ENCODE results near the gene C13orf46. TPM values are rescaled to one million over a fixed set of nuclear protein-coding genes. Genes with fewer than 3 reads are reported as not detected.

The C13orf46 gene
- total and polyA plus RNA-seq, 2 donors (not counting 1 experiment from before 2014, with no cell fraction given) = 1.4 to 4.8 TPM

DNA sequence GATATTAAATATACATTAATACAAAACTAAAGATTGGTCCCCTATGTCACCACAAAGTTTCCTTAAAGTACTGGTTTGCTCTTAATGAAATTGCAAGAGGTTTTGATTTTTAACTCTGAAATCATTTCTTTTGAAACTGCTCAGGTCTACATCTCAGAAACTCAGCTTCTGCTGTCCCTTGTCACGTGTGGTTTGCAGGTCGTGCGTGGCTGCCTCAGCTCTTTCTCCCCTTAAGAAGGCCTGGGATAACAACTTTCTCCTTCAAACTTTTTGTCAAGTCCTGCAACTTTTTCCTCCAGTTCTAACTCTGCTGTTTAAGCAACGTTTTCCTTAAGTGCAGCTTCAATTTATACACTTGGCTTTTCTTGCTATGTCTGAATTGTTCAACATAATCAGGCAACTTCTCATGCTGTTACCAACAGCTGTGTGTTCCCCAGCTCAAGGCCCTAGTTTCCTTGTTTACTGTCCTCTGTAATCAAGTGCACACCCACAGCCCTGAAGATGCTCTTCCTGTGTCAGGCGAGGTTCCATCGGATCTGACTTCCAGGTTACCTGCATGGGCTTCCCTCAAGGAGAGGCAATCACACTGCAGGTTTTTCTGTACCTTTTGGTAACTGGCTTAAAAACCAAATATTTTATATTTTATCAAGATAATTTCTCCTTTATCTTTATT is 13.5 kb downstream of the C13orf46 start:
- DNase-seq (no peak), ATAC-seq (ENCODE audit: low read depth) (no peak)
- no peak overlapping the region for H2AFZ ChIP-seq (ENCODE audit: insufficient read depth, low read depth, low read length, poor library complexity, severe bottlenecking)
- Mint-ChIP-seq H3K4me3 (no peak overlapping the region), H3K27ac (no peak overlapping the region), H3K4me1 (no peaks in the 10 kb centered on the region), H3K27me3 (no peaks in the 10 kb centered on the region), H3K9me3 (ENCODE audit: insufficient read depth) (peaks cover 3% of the 10 kb centered on the region)
- ChIA-PET POLR2A (no interaction called here), CTCF (interaction anchor here (0.7 to 0.9 kb wide), 3 partner anchors 12 to 358 kb away, joined by 3 read pairs; no protein-coding TSS in a partner anchor)
- no peaks in the 10 kb centered on the region for H3K27me3 ChIP-seq (replicated peaks in 1 of 4; ENCODE audit: control extremely low read depth in 1 of 4, control insufficient read depth in 3 of 4, insufficient read depth in 4 of 4, low read length in 3 of 4)
- intact Hi-C loops (cut with micrococcal nuclease) = no loop called here
- TF ChIP-seq, protein P1, sequence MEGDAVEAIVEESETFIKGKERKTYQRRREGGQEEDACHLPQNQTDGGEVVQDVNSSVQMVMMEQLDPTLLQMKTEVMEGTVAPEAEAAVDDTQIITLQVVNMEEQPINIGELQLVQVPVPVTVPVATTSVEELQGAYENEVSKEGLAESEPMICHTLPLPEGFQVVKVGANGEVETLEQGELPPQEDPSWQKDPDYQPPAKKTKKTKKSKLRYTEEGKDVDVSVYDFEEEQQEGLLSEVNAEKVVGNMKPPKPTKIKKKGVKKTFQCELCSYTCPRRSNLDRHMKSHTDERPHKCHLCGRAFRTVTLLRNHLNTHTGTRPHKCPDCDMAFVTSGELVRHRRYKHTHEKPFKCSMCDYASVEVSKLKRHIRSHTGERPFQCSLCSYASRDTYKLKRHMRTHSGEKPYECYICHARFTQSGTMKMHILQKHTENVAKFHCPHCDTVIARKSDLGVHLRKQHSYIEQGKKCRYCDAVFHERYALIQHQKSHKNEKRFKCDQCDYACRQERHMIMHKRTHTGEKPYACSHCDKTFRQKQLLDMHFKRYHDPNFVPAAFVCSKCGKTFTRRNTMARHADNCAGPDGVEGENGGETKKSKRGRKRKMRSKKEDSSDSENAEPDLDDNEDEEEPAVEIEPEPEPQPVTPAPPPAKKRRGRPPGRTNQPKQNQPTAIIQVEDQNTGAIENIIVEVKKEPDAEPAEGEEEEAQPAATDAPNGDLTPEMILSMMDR (IDR thresholded peaks at IDR 0.05) = no peak
- TF ChIP-seq EZH2 (IDR thresholded peaks at IDR 0.05; ENCODE audit: borderline replicate concordance, insufficient read depth, low read depth, low read length, poor library complexity, severe bottlenecking) = no peak
- H3K9me3 ChIP-seq (ENCODE audit: control extremely low read depth in 1 of 3, control insufficient read depth in 2 of 3, insufficient read depth in 1 of 3, low read length in 2 of 3) = peaks cover 5 to 40% (median 13%) of the 10 kb centered on the region in 3 donors
- WGBS (ENCODE audit: insufficient coverage) = 83% methylated on average over 6 of the region's 6 CpGs
- no peaks in the 10 kb centered on the region for H3K4me1 ChIP-seq (ENCODE audit: control insufficient read depth in 2 of 2, insufficient read depth in 2 of 2, low read length in 2 of 2)
- no peaks in the 10 kb centered on the region for H3K79me2 ChIP-seq (ENCODE audit: control insufficient read depth, insufficient read depth, low read length)
- H3K9ac ChIP-seq (ENCODE audit: low read length) = no peak overlapping the region
- H3K27ac ChIP-seq (ENCODE audit: low read length in 2 of 2) = no peak overlapping the region
- H3K4me2 ChIP-seq (replicated peaks; ENCODE audit: low read depth, low read length, poor library complexity, severe bottlenecking) = no peak overlapping the region
- no peak overlapping the region for H3K4me3 ChIP-seq (ENCODE audit: control extremely low read depth in 1 of 5, extremely low read depth in 1 of 5, insufficient read depth in 1 of 5, low read depth in 2 of 5, low read length in 4 of 5)
- no peaks in the 10 kb centered on the region for H3K36me3 ChIP-seq (replicated peaks in 1 of 2; ENCODE audit: control extremely low read depth in 1 of 2, control insufficient read depth in 1 of 2, extremely low read depth in 1 of 2, insufficient read depth in 2 of 2, low read length in 1 of 2)
- H4K20me1 ChIP-seq (ENCODE audit: control insufficient read depth, insufficient read depth, low read length, poor library complexity, severe bottlenecking) = no peaks in the 10 kb centered on the region

DNA sequence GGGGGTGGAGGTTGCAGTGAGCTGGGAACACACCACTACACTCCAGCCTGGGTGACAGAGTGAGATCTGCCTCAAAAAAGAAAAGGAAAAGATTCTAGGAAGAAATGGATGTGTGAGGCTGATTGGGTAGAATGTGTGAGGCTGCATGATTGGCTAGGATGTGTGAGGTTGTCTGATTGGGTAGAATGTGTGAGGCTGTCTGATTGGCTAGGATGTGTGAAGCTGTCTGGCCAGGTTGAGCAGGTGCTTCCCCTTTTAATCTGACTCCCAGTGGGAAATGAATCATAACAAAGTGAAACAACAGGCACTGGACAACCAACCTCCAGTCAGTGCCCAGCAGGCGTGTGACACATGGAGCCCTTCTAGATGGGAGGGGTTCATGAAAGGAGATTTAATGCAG is 14.7 kb downstream of the C13orf46 start:
- Histone ChIP-seq H2AFZ (ENCODE audit: insufficient read depth, low read depth, low read length, poor library complexity, severe bottlenecking) (no peak overlapping the region), H3K4me1 (ENCODE audit: control insufficient read depth in 2 of 2, insufficient read depth in 2 of 2, low read length in 2 of 2) (no peaks in the 10 kb centered on the region), H3K9me3 (ENCODE audit: control extremely low read depth in 1 of 3, control insufficient read depth in 2 of 3, insufficient read depth in 1 of 3, low read length in 2 of 3) (peaks cover 5 to 50% (median 13%) of the 10 kb centered on the region in 3 donors), H3K27me3 (replicated peaks in 1 of 4; ENCODE audit: control extremely low read depth in 1 of 4, control insufficient read depth in 3 of 4, insufficient read depth in 4 of 4, low read length in 3 of 4) (no peaks in the 10 kb centered on the region), H3K36me3 (replicated peaks in 1 of 2; ENCODE audit: control extremely low read depth in 1 of 2, control insufficient read depth in 1 of 2, extremely low read depth in 1 of 2, insufficient read depth in 2 of 2, low read length in 1 of 2) (no peaks in the 10 kb centered on the region), H3K27ac (ENCODE audit: low read length in 2 of 2) (no peak overlapping the region), H4K20me1 (ENCODE audit: control insufficient read depth, insufficient read depth, low read length, poor library complexity, severe bottlenecking) (no peaks in the 10 kb centered on the region), H3K4me2 (replicated peaks; ENCODE audit: low read depth, low read length, poor library complexity, severe bottlenecking) (no peak overlapping the region), H3K79me2 (ENCODE audit: control insufficient read depth, insufficient read depth, low read length) (no peaks in the 10 kb centered on the region), H3K9ac (ENCODE audit: low read length) (no peak overlapping the region), H3K4me3 (ENCODE audit: control extremely low read depth in 1 of 5, extremely low read depth in 1 of 5, insufficient read depth in 1 of 5, low read depth in 2 of 5, low read length in 4 of 5) (no peak overlapping the region)
- WGBS (ENCODE audit: insufficient coverage) = no CpG with 5 or more reads among the region's 1 CpG
- H3K27ac Mint-ChIP-seq = no peak overlapping the region
- no peak for TF ChIP-seq EZH2 (IDR thresholded peaks at IDR 0.05; ENCODE audit: borderline replicate concordance, insufficient read depth, low read depth, low read length, poor library complexity, severe bottlenecking)
- TF ChIP-seq, protein P1 (IDR thresholded peaks at IDR 0.05) = no peak
- no peak for ATAC-seq (ENCODE audit: low read depth)
- intact Hi-C loops (cut with micrococcal nuclease) = no loop called here
- ChIA-PET POLR2A (no interaction called here), CTCF (no interaction called here)
- no peaks in the 10 kb centered on the region for H3K27me3 Mint-ChIP-seq
- H3K9me3 Mint-ChIP-seq (ENCODE audit: insufficient read depth) = peaks cover 3% of the 10 kb centered on the region
- no peak overlapping the region for H3K4me3 Mint-ChIP-seq
- H3K4me1 Mint-ChIP-seq = no peaks in the 10 kb centered on the region
- no peak for DNase-seq

Data from B cell (primary cell).